Smooth muscle cell (in vitro differentiated cells): ENCODE data around the gene KLF18. TPM values are rescaled to one million over a fixed set of nuclear protein-coding genes. Genes with fewer than 3 reads are reported as not detected.

Experiments used
- DNase-seq: peaks from one replicate; lab custom pipeline; 2025; ENCODE audit not compliant: unreplicated experiment; lab: John Stamatoyannopoulos, UW
- H2AFZ ChIP-seq: fragments of 200-600 bp; sonication (generic); 2 replicates; pipeline ENCODE4 v1.6.0; 2016; ENCODE audit warnings: antibody characterized with exemption, low read depth, mild to moderate bottlenecking
- H3F3A ChIP-seq: fragments of 200-600 bp; sonication (generic); 2 replicates; pipeline ENCODE4 v1.6.0; 2017; ENCODE audit warnings: antibody characterized with exemption, low read depth
- H3K27ac ChIP-seq: fragments of 200-600 bp; sonication (generic); 2 replicates; pipeline ENCODE4 v1.5.1; 2016; ENCODE audit warnings: low read depth, mild to moderate bottlenecking
- H3K27me3 ChIP-seq: fragments of 200-600 bp; sonication (generic); 2 replicates; pipeline ENCODE4 v1.6.1; 2016; ENCODE audit warnings: low read depth, mild to moderate bottlenecking
- H3K36me3 ChIP-seq: fragments of 200-600 bp; sonication (generic); 2 replicates; pipeline ENCODE4 v1.5.1; 2016; ENCODE audit warnings: low read depth
- H3K4me1 ChIP-seq: fragments of 200-600 bp; sonication (generic); 2 replicates; pipeline ENCODE4 v1.5.1; 2016; ENCODE audit warnings: low read depth
- H3K4me2 ChIP-seq: fragments of 200-600 bp; sonication (generic); 2 replicates; pipeline ENCODE4 v1.6.0; 2016; ENCODE audit warnings: mild to moderate bottlenecking
- H3K4me3 ChIP-seq: fragments of 200-600 bp; sonication (generic); 2 replicates; pipeline ENCODE4 v1.5.1; 2016; ENCODE audit warnings: mild to moderate bottlenecking
- H3K79me2 ChIP-seq: fragments of 200-600 bp; sonication (generic); 2 replicates; pipeline ENCODE4 v1.6.0; 2016; ENCODE audit warnings: low read depth, mild to moderate bottlenecking
- H3K9ac ChIP-seq: fragments of 200-600 bp; sonication (generic); 2 replicates; pipeline ENCODE4 v1.6.0; 2016; ENCODE audit warnings: low read depth
- H3K9me3 ChIP-seq: fragments of 200-600 bp; sonication (generic); replicated peaks from 2 replicates; pipeline ENCODE4 v1.5.1; 2016; ENCODE audit warnings: low read depth
- H4K20me1 ChIP-seq: fragments of 200-600 bp; sonication (generic); 2 replicates; pipeline ENCODE4 v1.6.0; 2016; ENCODE audit warnings: low read depth
- WGBS: methylation state at CpG from one replicate; pipeline ENCODE4 v1.1.7; 2016; ENCODE audit warnings: low lambda C conversion rate; 5-methylcytosine and 5-hydroxymethylcytosine counted together
- polyA plus RNA-seq: library from polyadenylated mRNA; unstranded; fragments of >200 nt; fragmentation: Nextera tagmentation; extraction: Ambion mirVana; gene quantifications from 2 replicates; pipeline ENCODE4 v1.2.1, GENCODE V29; 2016
- total RNA-seq: library from RNA; depleted of rRNA; stranded (reverse); fragments of >200 nt; gene quantifications from 2 replicates; pipeline ENCODE4 v1.2.3, GENCODE V29; 2014
- TF ChIP-seq, protein P1 (sequence below): fragments of 200-600 bp; sonication (generic); IDR thresholded peaks from 2 replicates; pipeline ENCODE4 v1.5.1; 2017; ENCODE audit warnings: borderline replicate concordance, mild to moderate bottlenecking, antibody characterized with exemption; ENCODE audit not compliant: insufficient read depth, poor library complexity, severe bottlenecking

KLF18 gene
- total and polyA plus RNA-seq, 2 experiments from 2014 or later = not detected

DNA sequence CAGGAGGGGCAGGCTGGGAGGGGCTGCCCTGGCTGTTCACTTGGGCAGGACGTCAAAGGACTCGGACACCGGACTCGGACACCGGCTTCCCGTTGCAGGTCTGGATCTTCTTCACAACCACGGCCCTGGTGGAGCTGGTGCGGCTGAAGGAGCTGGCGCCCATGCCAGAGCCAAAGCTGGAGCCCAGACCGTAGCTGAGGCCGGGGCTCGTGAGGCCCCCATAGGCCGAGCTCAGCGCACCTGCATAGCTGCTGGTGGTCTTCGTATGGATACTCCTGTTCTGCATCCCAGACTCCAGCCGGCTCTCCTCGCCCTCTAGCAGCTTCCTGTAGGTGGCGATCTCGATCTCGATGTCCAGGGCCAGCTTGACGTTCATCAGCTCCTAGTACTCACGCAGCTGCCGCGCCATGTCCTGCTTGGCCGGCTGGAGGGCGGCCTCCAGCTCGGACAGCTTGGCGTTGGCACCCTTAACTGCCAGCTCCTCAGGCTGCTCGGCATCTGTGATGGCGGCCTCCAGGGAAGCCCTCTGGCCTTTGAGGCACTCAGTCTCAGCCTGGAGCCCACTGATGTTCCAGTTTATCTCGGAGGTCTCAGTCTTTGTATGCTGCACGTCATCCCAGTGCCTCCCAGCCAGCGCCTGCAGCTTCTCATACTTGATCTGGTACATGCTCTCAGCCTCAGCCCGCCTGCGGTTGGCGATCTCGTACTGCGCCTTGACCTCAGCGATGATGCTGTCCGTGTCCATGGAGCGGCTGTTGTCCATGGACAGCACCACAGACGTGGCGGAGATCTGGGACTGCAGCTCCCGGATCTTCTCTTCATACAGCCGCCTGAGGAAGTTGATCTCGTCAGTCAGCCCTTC, 37.9 kb downstream of the KLF18 start:
- H3K4me2 ChIP-seq = no peak overlapping the region
- no peaks in the 10 kb centered on the region for H3F3A ChIP-seq
- H3K9me3 ChIP-seq = no peaks in the 10 kb centered on the region
- no peaks in the 10 kb centered on the region for H3K4me1 ChIP-seq
- H3K27me3 ChIP-seq = peaks cover 15% of the 10 kb centered on the region
- no peaks in the 10 kb centered on the region for H4K20me1 ChIP-seq
- TF ChIP-seq, protein P1, sequence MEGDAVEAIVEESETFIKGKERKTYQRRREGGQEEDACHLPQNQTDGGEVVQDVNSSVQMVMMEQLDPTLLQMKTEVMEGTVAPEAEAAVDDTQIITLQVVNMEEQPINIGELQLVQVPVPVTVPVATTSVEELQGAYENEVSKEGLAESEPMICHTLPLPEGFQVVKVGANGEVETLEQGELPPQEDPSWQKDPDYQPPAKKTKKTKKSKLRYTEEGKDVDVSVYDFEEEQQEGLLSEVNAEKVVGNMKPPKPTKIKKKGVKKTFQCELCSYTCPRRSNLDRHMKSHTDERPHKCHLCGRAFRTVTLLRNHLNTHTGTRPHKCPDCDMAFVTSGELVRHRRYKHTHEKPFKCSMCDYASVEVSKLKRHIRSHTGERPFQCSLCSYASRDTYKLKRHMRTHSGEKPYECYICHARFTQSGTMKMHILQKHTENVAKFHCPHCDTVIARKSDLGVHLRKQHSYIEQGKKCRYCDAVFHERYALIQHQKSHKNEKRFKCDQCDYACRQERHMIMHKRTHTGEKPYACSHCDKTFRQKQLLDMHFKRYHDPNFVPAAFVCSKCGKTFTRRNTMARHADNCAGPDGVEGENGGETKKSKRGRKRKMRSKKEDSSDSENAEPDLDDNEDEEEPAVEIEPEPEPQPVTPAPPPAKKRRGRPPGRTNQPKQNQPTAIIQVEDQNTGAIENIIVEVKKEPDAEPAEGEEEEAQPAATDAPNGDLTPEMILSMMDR = peak; percentile 12
- H3K79me2 ChIP-seq = no peaks in the 10 kb centered on the region
- H3K27ac ChIP-seq = no peak overlapping the region
- DNase-seq = no peak
- no peak overlapping the region for H2AFZ ChIP-seq
- H3K4me3 ChIP-seq = no peak overlapping the region
- H3K9ac ChIP-seq = no peak overlapping the region
- no peaks in the 10 kb centered on the region for H3K36me3 ChIP-seq
- WGBS = 76% methylated on average over 46 of the region's 46 CpGs

- no peak for DNase-seq
- H3K9ac ChIP-seq = no peak overlapping the region
- WGBS = 73% methylated on average over 7 of the region's 7 CpGs
- no peaks in the 10 kb centered on the region for H3K9me3 ChIP-seq
- H3K4me2 ChIP-seq = no peak overlapping the region
- H3K4me1 ChIP-seq = no peaks in the 10 kb centered on the region
- peaks cover 10% of the 10 kb centered on the region for H3K27me3 ChIP-seq
- H3K27ac ChIP-seq = no peak overlapping the region
- H3K36me3 ChIP-seq = no peaks in the 10 kb centered on the region
- TF ChIP-seq, protein P1 = no peak
- H3K4me3 ChIP-seq = no peak overlapping the region
- H2AFZ ChIP-seq = no peak overlapping the region
- no peaks in the 10 kb centered on the region for H3K79me2 ChIP-seq
- H3F3A ChIP-seq = no peaks in the 10 kb centered on the region
- H4K20me1 ChIP-seq = no peaks in the 10 kb centered on the region
Measured at GRCh38 chr1:44101328-44101727, 40.1 kb downstream of the KLF18 start.

DNA sequence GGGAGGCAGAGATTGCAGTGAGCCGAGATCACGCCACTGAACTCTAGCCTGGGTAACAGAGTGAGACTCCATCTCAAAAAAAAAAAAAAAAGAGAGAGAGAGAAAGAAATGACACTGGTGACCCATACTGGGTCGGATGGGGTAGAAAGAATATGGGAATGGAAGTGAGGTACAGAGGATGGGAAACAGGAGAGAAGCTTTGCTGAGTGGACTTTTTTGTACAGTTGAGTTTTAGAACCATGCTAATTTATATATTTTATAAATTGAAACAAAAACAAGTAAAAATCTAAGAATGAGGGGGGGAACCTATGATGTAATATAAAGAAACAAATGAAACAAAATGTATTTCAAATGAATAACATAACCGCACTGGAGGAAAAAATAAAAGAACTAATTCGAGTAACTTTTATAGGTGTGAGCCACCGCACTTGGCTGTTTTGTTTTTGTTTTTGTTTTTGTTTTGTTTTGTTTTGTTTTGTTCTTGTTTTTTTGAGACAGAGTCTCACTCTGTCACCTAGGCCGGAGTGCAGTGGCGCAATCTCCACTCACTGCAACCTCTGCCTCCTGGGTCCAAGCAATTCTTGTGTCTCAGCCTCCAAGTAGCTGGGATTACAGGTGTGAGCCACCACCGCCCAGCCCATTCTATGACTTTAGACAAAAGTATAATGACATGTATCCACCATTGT, 41.1 kb downstream of the KLF18 start:
- Histone ChIP-seq H3K27ac (no peak overlapping the region), H3K9me3 (no peaks in the 10 kb centered on the region), H3F3A (no peaks in the 10 kb centered on the region), H3K4me1 (no peaks in the 10 kb centered on the region), H3K4me2 (no peak overlapping the region), H3K9ac (no peak overlapping the region), H3K27me3 (peaks cover 2% of the 10 kb centered on the region), H3K4me3 (no peak overlapping the region), H3K79me2 (no peaks in the 10 kb centered on the region), H2AFZ (no peak overlapping the region), H4K20me1 (no peaks in the 10 kb centered on the region), H3K36me3 (no peaks in the 10 kb centered on the region)
- DNase-seq = no peak
- 94% methylated on average over 9 of the region's 9 CpGs for WGBS
- TF ChIP-seq, protein P1 = no peak
